ENCODE measurements around the gene PHACTR1.
"Not testable (repeated sequence)": the region's sequence is repeated elsewhere in the genome, so short reads cannot be mapped to it uniquely, and the experiment has no call there.

PHACTR1 gene

GRCh38 chr6:12899046-12899833 lies 182.7 kb downstream of the PHACTR1 start:
- DNase-seq (ENCODE audit: low read depth in 2 of 2) = no peak

- DNase-seq (ENCODE audit: low read depth in 2 of 2) = no peak
Measured at GRCh38 chr6:12903246-12903645, 186.7 kb downstream of the PHACTR1 start.

- no peak for DNase-seq (ENCODE audit: low read depth in 2 of 2)
Measured at GRCh38 chr6:12909833-12910232, 193.3 kb downstream of the PHACTR1 start.

- DNase-seq (ENCODE audit: low read depth in 2 of 2) = no peak
Measured at GRCh38 chr6:12911427-12911826, 194.9 kb downstream of the PHACTR1 start.

- no peak for DNase-seq (ENCODE audit: low read depth in 2 of 2)
Measured at GRCh38 chr6:12913201-12913600, 196.6 kb downstream of the PHACTR1 start.

GRCh38 chr6:12916006-12916405 lies 199.4 kb downstream of the PHACTR1 start:
- no peak for DNase-seq (ENCODE audit: low read depth in 2 of 2)

GRCh38 chr6:12916420-12917136 lies 200.0 kb downstream of the PHACTR1 start:
- DNase-seq (ENCODE audit: low read depth in 2 of 2) = no peak

- DNase-seq (ENCODE audit: low read depth in 2 of 2) = no peak
Measured at GRCh38 chr6:12921467-12921866, 204.9 kb downstream of the PHACTR1 start.

GRCh38 chr6:12923644-12924235 lies 207.2 kb downstream of the PHACTR1 start:
- DNase-seq (ENCODE audit: low read depth in 2 of 2) = no peak

GRCh38 chr6:12924911-12925310 lies 208.3 kb downstream of the PHACTR1 start:
- no peak for DNase-seq (ENCODE audit: low read depth in 2 of 2)

- no peak for DNase-seq (ENCODE audit: low read depth in 2 of 2)
Measured at GRCh38 chr6:12927746-12928145, 211.2 kb downstream of the PHACTR1 start.

GRCh38 chr6:12929678-12930077 lies 213.1 kb downstream of the PHACTR1 start:
- DNase-seq (ENCODE audit: low read depth in 2 of 2) = no peak

- no peak for DNase-seq (ENCODE audit: low read depth in 2 of 2)
Measured at GRCh38 chr6:12931639-12932038, 215.1 kb downstream of the PHACTR1 start.

GRCh38 chr6:12935637-12936036 lies 219.1 kb downstream of the PHACTR1 start:
- DNase-seq (ENCODE audit: low read depth in 2 of 2) = no peak

- DNase-seq (ENCODE audit: low read depth in 2 of 2) = no peak
Measured at GRCh38 chr6:12937971-12938370, 221.4 kb downstream of the PHACTR1 start.

GRCh38 chr6:12939314-12939713 lies 222.7 kb downstream of the PHACTR1 start:
- no peak for DNase-seq (ENCODE audit: low read depth in 2 of 2)

GRCh38 chr6:12941422-12941821 lies 224.9 kb downstream of the PHACTR1 start:
- no peak for DNase-seq (ENCODE audit: low read depth in 2 of 2)

- DNase-seq (ENCODE audit: low read depth in 2 of 2) = no peak
Measured at GRCh38 chr6:12943549-12943948, 227.0 kb downstream of the PHACTR1 start.

GRCh38 chr6:12944001-12944400 lies 227.4 kb downstream of the PHACTR1 start:
- DNase-seq (ENCODE audit: low read depth in 2 of 2) = no peak

GRCh38 chr6:12944528-12944927 lies 228.0 kb downstream of the PHACTR1 start:
- DNase-seq (ENCODE audit: low read depth in 2 of 2) = not testable (repeated sequence)

- DNase-seq (ENCODE audit: low read depth in 2 of 2) = no peak
Measured at GRCh38 chr6:12947151-12947871, 230.7 kb downstream of the PHACTR1 start.

GRCh38 chr6:12947967-12948366 lies 231.4 kb downstream of the PHACTR1 start:
- DNase-seq (ENCODE audit: low read depth in 2 of 2) = no peak
